ENCODE measurements around the gene GMCL2.

DNA sequence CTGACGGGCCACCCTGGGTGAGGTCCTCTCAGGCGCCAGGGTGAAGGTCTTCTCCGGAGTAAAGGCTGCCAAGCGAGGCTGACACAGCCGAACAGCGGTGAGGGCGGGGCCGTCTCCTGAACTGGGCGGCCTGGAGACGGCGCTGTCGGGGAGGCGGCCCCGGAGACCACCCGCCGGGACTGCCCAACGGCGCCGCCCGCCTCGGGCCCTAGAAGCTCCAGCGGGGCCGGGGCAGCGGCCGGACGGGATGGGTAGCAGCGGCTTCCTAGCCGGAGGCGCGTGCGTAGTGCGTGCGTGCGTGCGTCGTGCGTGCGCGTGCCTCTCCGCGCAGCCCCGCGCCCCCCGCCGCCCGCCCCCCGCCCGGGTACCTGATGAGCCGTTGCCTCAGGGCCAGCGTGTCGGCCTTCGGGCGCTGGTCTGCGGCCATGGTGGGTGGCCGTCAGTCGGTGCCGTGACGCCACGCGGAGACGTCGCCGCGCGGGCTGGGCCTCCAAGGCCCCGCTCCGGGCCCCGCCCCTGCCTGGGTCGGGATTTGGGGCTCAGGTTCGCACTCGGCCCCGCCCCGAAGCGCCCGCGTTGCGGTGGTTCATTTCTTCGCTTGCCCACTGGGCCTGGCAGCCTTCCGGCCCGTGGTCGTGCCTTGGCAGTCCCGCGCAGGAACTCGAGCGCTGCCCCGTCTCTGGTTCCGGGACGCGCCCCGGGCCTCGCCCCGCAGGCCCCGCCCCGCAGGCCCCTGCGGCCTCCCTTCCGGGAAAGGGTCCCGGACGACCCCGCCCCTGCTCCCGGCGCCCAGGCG lies 45.2 kb upstream of the GMCL2 start, which contains the start of gene PHYKPL:
- TF ChIP-seq, protein P1, sequence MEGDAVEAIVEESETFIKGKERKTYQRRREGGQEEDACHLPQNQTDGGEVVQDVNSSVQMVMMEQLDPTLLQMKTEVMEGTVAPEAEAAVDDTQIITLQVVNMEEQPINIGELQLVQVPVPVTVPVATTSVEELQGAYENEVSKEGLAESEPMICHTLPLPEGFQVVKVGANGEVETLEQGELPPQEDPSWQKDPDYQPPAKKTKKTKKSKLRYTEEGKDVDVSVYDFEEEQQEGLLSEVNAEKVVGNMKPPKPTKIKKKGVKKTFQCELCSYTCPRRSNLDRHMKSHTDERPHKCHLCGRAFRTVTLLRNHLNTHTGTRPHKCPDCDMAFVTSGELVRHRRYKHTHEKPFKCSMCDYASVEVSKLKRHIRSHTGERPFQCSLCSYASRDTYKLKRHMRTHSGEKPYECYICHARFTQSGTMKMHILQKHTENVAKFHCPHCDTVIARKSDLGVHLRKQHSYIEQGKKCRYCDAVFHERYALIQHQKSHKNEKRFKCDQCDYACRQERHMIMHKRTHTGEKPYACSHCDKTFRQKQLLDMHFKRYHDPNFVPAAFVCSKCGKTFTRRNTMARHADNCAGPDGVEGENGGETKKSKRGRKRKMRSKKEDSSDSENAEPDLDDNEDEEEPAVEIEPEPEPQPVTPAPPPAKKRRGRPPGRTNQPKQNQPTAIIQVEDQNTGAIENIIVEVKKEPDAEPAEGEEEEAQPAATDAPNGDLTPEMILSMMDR (IDR thresholded peaks at IDR 0.05; ENCODE audit: poor library complexity): no peak
- TF ChIP-seq EZH2phosphoT487 (IDR thresholded peaks at IDR 0.05; ENCODE audit: low read depth, severe bottlenecking, unreplicated experiment) (no peak), EZH2 (IDR thresholded peaks at IDR 0.05; ENCODE audit: borderline replicate concordance) (no peak)
